Ectodermal cell (in vitro differentiated cells): Measurements from ENCODE around the gene MOSMO.
"Not testable (repeated sequence)": the region's sequence is repeated elsewhere in the genome, so short reads cannot be mapped to it uniquely, and the experiment has no call there.

Experiments
- H3K27ac ChIP-seq: 2 replicates; pipeline ENCODE4 v1.7.0; 2013; ENCODE audit warnings: mild to moderate bottlenecking, low read depth, low read length; ENCODE audit not compliant: insufficient read depth, poor library complexity, severe bottlenecking
- H3K27me3 ChIP-seq: 2 replicates; pipeline ENCODE4 v1.7.0; 2013; ENCODE audit warnings: mild to moderate bottlenecking, low read length; ENCODE audit not compliant: insufficient read depth, control insufficient read depth, poor library complexity, severe bottlenecking
- H3K36me3 ChIP-seq: one replicate; pipeline ENCODE4 v1.7.0; 2013; ENCODE audit warnings: low read length; ENCODE audit not compliant: control insufficient read depth, insufficient read depth
- H3K4me1 ChIP-seq: one replicate; pipeline ENCODE4 v1.7.0; 2013; ENCODE audit warnings: low read length; ENCODE audit not compliant: control insufficient read depth, insufficient read depth
- H3K4me3 ChIP-seq: 2 replicates; pipeline ENCODE4 v1.7.0; 2013; ENCODE audit warnings: low read depth, low read length, control low read depth; ENCODE audit not compliant: insufficient read depth
- H3K9me3 ChIP-seq: 2 replicates; pipeline ENCODE4 v1.7.0; 2013; ENCODE audit warnings: mild to moderate bottlenecking, low read length, moderate library complexity; ENCODE audit not compliant: control insufficient read depth
- WGBS, 2 experiments: methylation state at CpG; one replicate each; pipeline ENCODE4 v1.1.7; 2013; ENCODE audit warnings: missing lambda C conversion rate in 2 of 2; 5-methylcytosine and 5-hydroxymethylcytosine counted together

MOSMO gene

GRCh38 chr16:22124583-22125284 lies 116.8 kb downstream of the MOSMO start:
- no peaks in the 10 kb centered on the region for H3K4me1 ChIP-seq
- H3K27me3 ChIP-seq = no peaks in the 10 kb centered on the region
- H3K36me3 ChIP-seq = no peaks in the 10 kb centered on the region
- H3K9me3 ChIP-seq = no peaks in the 10 kb centered on the region
- H3K4me3 ChIP-seq = no peak overlapping the region
- no peak overlapping the region for H3K27ac ChIP-seq
- 85 to 92% methylated on average over 5 of the region's 6 CpGs for WGBS, 2 experiments

DNA sequence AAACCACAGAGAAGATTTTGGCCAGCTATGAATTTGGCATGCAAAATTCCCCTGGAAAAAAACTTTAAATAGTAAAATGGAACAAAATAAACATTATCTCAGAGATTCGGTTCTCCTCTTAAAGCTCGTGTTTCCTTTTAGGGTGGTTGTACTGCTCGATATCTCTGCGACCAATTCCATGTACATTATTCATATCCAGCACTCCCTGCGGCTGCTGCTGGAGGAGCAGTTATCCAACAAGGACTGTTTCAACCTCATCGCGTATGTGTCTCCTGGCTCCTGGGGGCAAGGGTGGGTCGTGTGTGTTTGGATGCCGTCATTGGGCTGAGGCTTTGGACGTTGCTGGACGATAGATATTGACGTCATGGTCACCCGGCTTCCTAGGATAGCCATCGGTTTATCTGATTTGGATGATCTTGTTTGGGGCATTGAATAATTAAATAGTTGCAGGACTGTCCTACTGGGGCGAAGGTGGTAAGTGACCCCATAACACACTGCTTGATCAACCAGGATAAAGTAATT lies 118.2 kb downstream of the MOSMO start:
- Histone ChIP-seq H3K36me3 (no peaks in the 10 kb centered on the region), H3K9me3 (no peaks in the 10 kb centered on the region), H3K4me1 (no peaks in the 10 kb centered on the region), H3K4me3 (no peak overlapping the region), H3K27me3 (no peaks in the 10 kb centered on the region), H3K27ac (no peak overlapping the region)
- WGBS, 2 experiments = 94% methylated on average over 15 of the region's 15 CpGs

GRCh38 chr16:22128537-22128936 lies 120.6 kb downstream of the MOSMO start:
- H3K9me3 ChIP-seq, H3K36me3 ChIP-seq, H3K27ac ChIP-seq, H3K4me3 ChIP-seq, H3K4me1 ChIP-seq, H3K27me3 ChIP-seq: not testable (repeated sequence)
- WGBS, 2 experiments = 88 to 91% methylated on average over 1 of the region's 1 CpG

- Histone ChIP-seq H3K27ac (no peak overlapping the region), H3K4me3 (no peak overlapping the region), H3K9me3 (no peaks in the 10 kb centered on the region), H3K36me3 (no peaks in the 10 kb centered on the region), H3K27me3 (no peaks in the 10 kb centered on the region), H3K4me1 (no peaks in the 10 kb centered on the region)
These were observed 122.6 kb downstream of the MOSMO start for GRCh38 chr16:22130528-22130927.

DNA sequence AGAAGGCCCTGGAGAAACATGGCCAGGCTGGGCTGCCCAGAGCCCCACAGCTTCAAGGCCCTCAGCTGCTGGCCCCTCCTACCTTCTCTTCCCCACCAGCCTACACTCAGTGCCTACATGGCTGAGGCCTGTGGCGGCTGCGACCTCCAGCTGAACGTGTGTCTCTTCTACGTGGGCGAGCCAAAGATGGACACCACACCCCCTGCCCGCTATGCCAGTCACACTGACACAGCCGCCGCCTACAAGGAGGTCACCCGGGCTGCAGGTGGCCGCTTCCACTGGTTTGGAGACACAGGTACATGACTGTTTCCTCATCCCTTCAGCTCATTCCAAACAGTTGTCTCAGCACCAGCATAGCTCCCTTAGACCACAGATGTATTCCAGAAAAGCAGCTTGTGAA lies 124.9 kb downstream of the MOSMO start:
- H3K36me3 ChIP-seq = no peaks in the 10 kb centered on the region
- no peaks in the 10 kb centered on the region for H3K4me1 ChIP-seq
- H3K27ac ChIP-seq = no peak overlapping the region
- H3K9me3 ChIP-seq = no peaks in the 10 kb centered on the region
- WGBS, 2 experiments = 89 to 94% methylated on average over 10 of the region's 10 CpGs
- no peaks in the 10 kb centered on the region for H3K27me3 ChIP-seq
- H3K4me3 ChIP-seq = no peak overlapping the region
